Measurements from ENCODE around the gene SLC22A12. TPM values are rescaled to one million over a fixed set of nuclear protein-coding genes. Genes with fewer than 3 reads are reported as not detected.
A peak's percentile ranks its signal among the peaks of the same experiment; 100 is the strongest.

The SLC22A12 gene
- total RNA-seq, 2 donors from 2014 or later = not detected

GRCh38 chr11:64600281-64600992, 9.4 kb downstream of the SLC22A12 start:
- no peak for DNase-seq
- ATAC-seq = no peak
- intact Hi-C loops (cut with DNase I) = no loop called here

GRCh38 chr11:64601605-64602465, 10.8 kb downstream of the SLC22A12 start:
- no peak for ATAC-seq
- no peak for DNase-seq
- intact Hi-C loops (cut with DNase I) = no loop called here

GRCh38 chr11:64602466-64603070, 11.5 kb downstream of the SLC22A12 start:
- intact Hi-C loops (cut with DNase I) = no loop called here
- DNase-seq = no peak
- ATAC-seq = no peak

GRCh38 chr11:64603411-64604110, 12.5 kb downstream of the SLC22A12 start:
- intact Hi-C loops (cut with DNase I) = no loop called here
- ATAC-seq (no peak), DNase-seq (no peak)

- ATAC-seq (no peak), DNase-seq (no peak)
- intact Hi-C loops (cut with DNase I) = no loop called here
These were observed 13.6 kb downstream of the SLC22A12 start for GRCh38 chr11:64604458-64605243.

GRCh38 chr11:64605244-64605560, 14.2 kb downstream of the SLC22A12 start:
- DNase-seq (no peak), ATAC-seq (no peak)
- intact Hi-C loops (cut with DNase I) = no loop called here

- DNase-seq = no peak
- ATAC-seq = no peak
These were observed 14.9 kb downstream of the SLC22A12 start for GRCh38 chr11:64605656-64606585.

GRCh38 chr11:64606796-64607380, 15.9 kb downstream of the SLC22A12 start:
- DNase-seq = no peak
- no peak for ATAC-seq

More at GRCh38 chr11:64605656-64606585, 14.9 kb downstream of the SLC22A12 start:
- intact Hi-C loops (cut with DNase I) = no loop called here

GRCh38 chr11:64607381-64607985, 16.5 kb downstream of the SLC22A12 start:
- ATAC-seq = peak; percentile 10 to 24
- intact Hi-C loops (cut with DNase I) = no loop called here
- no peak for DNase-seq

More at GRCh38 chr11:64606796-64607380, 15.9 kb downstream of the SLC22A12 start:
- intact Hi-C loops (cut with DNase I) = no loop called here

- ATAC-seq (peak; percentile 78 to 84), DNase-seq (peak; percentile 48)
- intact Hi-C loops (cut with DNase I) = no loop called here
These were observed 17.0 kb downstream of the SLC22A12 start for GRCh38 chr11:64608046-64608445.

GRCh38 chr11:64608636-64609035, 17.6 kb downstream of the SLC22A12 start:
- intact Hi-C loops (cut with DNase I) = no loop called here
- no peak for ATAC-seq

GRCh38 chr11:64609436-64610047, 18.5 kb downstream of the SLC22A12 start:
- intact Hi-C loops (cut with DNase I) = no loop called here
- ATAC-seq (no peak), DNase-seq (no peak)

More at GRCh38 chr11:64608636-64609035, 17.6 kb downstream of the SLC22A12 start:
- DNase-seq = no peak

GRCh38 chr11:64610596-64610995, 19.6 kb downstream of the SLC22A12 start:
- no peak for DNase-seq
- no peak for ATAC-seq
- intact Hi-C loops (cut with DNase I) = no loop called here

- no peak for DNase-seq
- intact Hi-C loops (cut with DNase I) = no loop called here
- no peak for ATAC-seq
These were observed 20.2 kb downstream of the SLC22A12 start for GRCh38 chr11:64611176-64611575.

- DNase-seq (no peak), ATAC-seq (no peak)
- intact Hi-C loops (cut with DNase I) = no loop called here
These were observed 21.0 kb downstream of the SLC22A12 start for GRCh38 chr11:64611869-64612646.

GRCh38 chr11:64613648-64614047, 22.6 kb downstream of the SLC22A12 start:
- DNase-seq (no peak), ATAC-seq (no peak)
- intact Hi-C loops (cut with DNase I) = no loop called here

Measured in left cardiac atrium (tissue), 4 donors.